Mucosa of stomach (tissue), 1 donor: ENCODE results near the gene PITPNC1.
"Not testable (repeated sequence)": the region's sequence is repeated elsewhere in the genome, so short reads cannot be mapped to it uniquely, and the experiment has no call there.

Experiments
- H3K27me3 ChIP-seq: one replicate; pipeline ENCODE4 v1.7.0; 2013; ENCODE audit warnings: mild to moderate bottlenecking, low read length; ENCODE audit not compliant: control insufficient read depth, insufficient read depth
- H3K36me3 ChIP-seq: one replicate; pipeline ENCODE4 v1.7.0; 2013; ENCODE audit warnings: low read length; ENCODE audit not compliant: control insufficient read depth, insufficient read depth
- H3K4me1 ChIP-seq: one replicate; pipeline ENCODE4 v1.7.0; 2013; ENCODE audit warnings: mild to moderate bottlenecking, low read length; ENCODE audit not compliant: control insufficient read depth, insufficient read depth
- H3K4me3 ChIP-seq: one replicate; pipeline ENCODE4 v1.7.0; 2013; ENCODE audit warnings: low read length
- H3K9ac ChIP-seq: one replicate; pipeline ENCODE4 v1.7.0; 2013; ENCODE audit warnings: mild to moderate bottlenecking, low read length, moderate library complexity
- H3K9me3 ChIP-seq: one replicate; pipeline ENCODE4 v1.7.0; 2013; ENCODE audit warnings: mild to moderate bottlenecking, low read length, moderate library complexity; ENCODE audit not compliant: control insufficient read depth
- donor health status: Pancreatic carcinoma.

Gene PITPNC1

DNA sequence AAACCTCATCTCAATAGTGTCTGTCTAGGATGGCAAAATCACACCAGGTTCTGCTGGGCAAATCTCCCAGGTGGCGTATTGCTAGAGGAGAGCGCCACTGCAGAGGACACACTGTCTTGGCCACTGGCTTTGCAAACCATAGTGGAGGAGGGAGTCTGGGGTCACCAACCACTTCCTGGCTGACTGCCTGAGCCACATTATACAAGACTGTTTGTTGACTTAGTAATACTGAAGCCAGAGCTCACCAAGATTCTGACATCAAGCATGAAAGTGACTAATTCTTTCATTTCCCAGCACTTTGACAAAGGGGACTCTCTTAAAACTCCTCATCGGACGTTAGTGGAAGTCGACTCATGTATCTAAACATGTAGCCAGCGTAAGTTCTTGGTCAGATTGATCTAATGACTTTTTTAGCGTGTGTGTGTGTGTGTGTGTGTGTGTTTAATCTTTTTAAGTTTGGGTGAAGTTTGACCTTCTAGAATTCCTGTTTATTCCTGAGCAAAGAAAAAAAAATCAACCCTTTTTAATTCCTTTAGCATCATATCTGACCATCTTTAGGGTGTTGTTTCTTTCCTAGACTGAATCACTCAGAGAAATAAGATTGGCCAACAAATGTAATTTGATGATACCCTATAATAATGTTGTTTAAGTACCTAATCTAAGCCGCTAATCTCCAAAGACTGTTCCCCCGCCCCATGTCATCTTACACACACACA lies 13.7 kb downstream of the PITPNC1 start:
- no peak overlapping the region for H3K4me3 ChIP-seq
- H3K4me1 ChIP-seq = peaks cover 11% of the 10 kb centered on the region
- H3K9ac ChIP-seq = peak overlapping the region; percentile 39
- H3K36me3 ChIP-seq = no peaks in the 10 kb centered on the region
- H3K9me3 ChIP-seq = no peaks in the 10 kb centered on the region
- no peaks in the 10 kb centered on the region for H3K27me3 ChIP-seq

DNA sequence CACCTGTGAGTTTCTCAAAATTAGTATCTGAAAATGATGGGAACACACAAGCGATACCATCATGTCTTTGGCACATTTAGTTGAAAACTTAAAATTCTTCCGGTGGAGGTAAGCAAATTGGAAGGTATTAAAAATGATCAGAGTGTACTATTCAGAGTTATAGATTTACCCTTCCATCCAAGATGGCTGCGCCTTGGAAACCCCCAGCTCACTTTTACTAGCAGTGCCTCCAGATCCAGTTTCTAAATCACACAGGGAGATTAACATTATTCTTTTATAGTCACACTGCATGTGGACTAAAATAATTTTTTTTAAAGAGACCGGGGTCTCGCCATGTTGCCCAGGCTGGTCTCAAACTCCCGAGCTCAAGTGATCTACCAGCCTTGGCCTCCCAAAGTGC lies 15.0 kb downstream of the PITPNC1 start:
- Histone ChIP-seq H3K4me1 (peaks cover 11% of the 10 kb centered on the region), H3K4me3 (no peak overlapping the region), H3K9ac (no peak overlapping the region), H3K27me3 (no peaks in the 10 kb centered on the region), H3K36me3 (no peaks in the 10 kb centered on the region), H3K9me3 (no peaks in the 10 kb centered on the region)

DNA sequence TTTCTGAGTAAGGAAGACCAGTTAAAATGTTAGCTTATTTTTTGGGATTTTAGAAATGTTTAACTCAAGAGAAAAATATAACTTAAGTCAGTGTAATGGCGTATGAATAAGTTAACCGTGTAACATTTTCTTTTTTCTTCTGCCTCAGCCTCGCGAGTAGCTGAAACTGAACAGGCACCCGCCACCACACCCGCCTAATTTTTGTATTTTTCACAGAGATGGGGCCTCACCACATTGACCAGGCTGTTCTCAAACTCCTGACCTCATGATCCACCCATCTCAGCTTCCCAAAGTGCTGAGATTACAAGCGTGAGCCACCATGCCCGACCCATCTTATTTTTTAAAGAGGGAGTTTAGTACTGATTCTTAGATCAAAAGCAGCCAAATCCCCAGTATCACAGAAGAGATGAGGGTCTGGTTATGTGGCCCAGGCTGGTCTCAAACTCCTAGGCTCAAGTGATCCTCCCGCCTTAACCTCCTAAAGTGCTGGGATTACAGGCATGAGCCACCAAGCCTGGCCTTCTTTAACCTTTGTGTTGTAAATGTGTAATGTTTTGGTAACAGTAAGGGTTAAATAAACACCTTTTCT lies 16.8 kb downstream of the PITPNC1 start:
- Histone ChIP-seq H3K4me1 (peaks cover 11% of the 10 kb centered on the region), H3K4me3 (no peak overlapping the region), H3K9me3 (no peaks in the 10 kb centered on the region), H3K9ac (no peak overlapping the region), H3K36me3 (no peaks in the 10 kb centered on the region), H3K27me3 (no peaks in the 10 kb centered on the region)

GRCh38 chr17:67399676-67400075 lies 22.6 kb downstream of the PITPNC1 start:
- H3K27me3 ChIP-seq = no peaks in the 10 kb centered on the region
- H3K4me3 ChIP-seq = no peak overlapping the region
- no peak overlapping the region for H3K9ac ChIP-seq
- no peaks in the 10 kb centered on the region for H3K9me3 ChIP-seq
- no peaks in the 10 kb centered on the region for H3K36me3 ChIP-seq
- peaks cover 5% of the 10 kb centered on the region for H3K4me1 ChIP-seq

DNA sequence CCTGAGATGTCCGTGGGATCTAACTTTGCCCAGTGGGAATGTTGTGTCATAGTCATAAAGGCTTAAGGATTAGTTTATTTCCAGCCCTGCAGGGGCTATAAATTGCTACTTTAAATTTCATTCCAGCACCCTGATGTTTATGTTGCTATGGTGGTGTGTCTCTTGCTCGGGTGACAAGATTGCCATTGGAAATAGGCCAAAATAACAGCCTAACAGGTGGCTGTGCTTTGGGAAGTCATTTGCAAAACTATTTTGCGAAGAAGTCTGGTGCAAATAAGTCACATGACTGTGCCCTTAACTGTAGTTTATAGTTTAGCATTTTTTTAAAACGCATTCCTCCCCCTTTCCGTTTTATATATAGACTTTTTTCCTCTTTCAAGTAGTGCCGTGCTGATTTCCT lies 23.1 kb downstream of the PITPNC1 start:
- H3K36me3 ChIP-seq = no peaks in the 10 kb centered on the region
- H3K27me3 ChIP-seq = no peaks in the 10 kb centered on the region
- peaks cover 5% of the 10 kb centered on the region for H3K4me1 ChIP-seq
- H3K9ac ChIP-seq = no peak overlapping the region
- H3K9me3 ChIP-seq = no peaks in the 10 kb centered on the region
- no peak overlapping the region for H3K4me3 ChIP-seq

- H3K4me3 ChIP-seq = no peak overlapping the region
- H3K9me3 ChIP-seq = no peaks in the 10 kb centered on the region
- H3K36me3 ChIP-seq = no peaks in the 10 kb centered on the region
- peaks cover 5% of the 10 kb centered on the region for H3K4me1 ChIP-seq
- H3K9ac ChIP-seq = no peak overlapping the region
- H3K27me3 ChIP-seq = no peaks in the 10 kb centered on the region
Measured at GRCh38 chr17:67401106-67401505, 24.0 kb downstream of the PITPNC1 start.

GRCh38 chr17:67401598-67402504 lies 24.8 kb downstream of the PITPNC1 start:
- Histone ChIP-seq H3K4me3 (no peak overlapping the region), H3K36me3 (no peaks in the 10 kb centered on the region), H3K27me3 (no peaks in the 10 kb centered on the region), H3K9me3 (no peaks in the 10 kb centered on the region), H3K9ac (no peak overlapping the region), H3K4me1 (peaks cover 5% of the 10 kb centered on the region)

- Histone ChIP-seq H3K27me3 (no peaks in the 10 kb centered on the region), H3K4me1 (peaks cover 5% of the 10 kb centered on the region), H3K9me3 (no peaks in the 10 kb centered on the region), H3K4me3 (no peak overlapping the region), H3K9ac (no peak overlapping the region), H3K36me3 (no peaks in the 10 kb centered on the region)
Measured at GRCh38 chr17:67403065-67403464, 26.0 kb downstream of the PITPNC1 start.

DNA sequence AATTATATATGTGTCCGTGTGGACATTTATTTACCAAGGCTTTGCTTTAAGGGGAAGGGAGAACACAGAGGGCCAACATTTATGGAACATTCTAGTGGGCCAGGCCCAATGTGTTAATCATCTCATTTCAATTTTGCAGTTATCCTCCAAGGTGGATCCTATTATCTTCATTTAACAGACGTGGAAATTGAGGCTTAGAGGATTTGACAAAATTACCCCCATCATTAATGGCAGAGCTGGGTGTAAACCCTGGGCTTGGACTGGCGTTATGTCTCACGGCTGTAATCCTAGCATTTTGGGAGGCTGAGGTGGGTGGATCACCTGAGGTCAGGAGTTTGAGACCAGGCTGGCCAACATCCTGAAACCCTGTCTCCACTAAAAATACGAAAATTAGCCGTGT lies 26.4 kb downstream of the PITPNC1 start:
- no peak overlapping the region for H3K4me3 ChIP-seq
- no peak overlapping the region for H3K9ac ChIP-seq
- H3K9me3 ChIP-seq = no peaks in the 10 kb centered on the region
- no peaks in the 10 kb centered on the region for H3K27me3 ChIP-seq
- H3K36me3 ChIP-seq = no peaks in the 10 kb centered on the region
- peaks cover 5% of the 10 kb centered on the region for H3K4me1 ChIP-seq

- H3K9ac ChIP-seq, H3K9me3 ChIP-seq, H3K36me3 ChIP-seq, H3K4me1 ChIP-seq, H3K4me3 ChIP-seq, H3K27me3 ChIP-seq: not testable (repeated sequence)
Measured at GRCh38 chr17:67408455-67408830, 31.4 kb downstream of the PITPNC1 start.

DNA sequence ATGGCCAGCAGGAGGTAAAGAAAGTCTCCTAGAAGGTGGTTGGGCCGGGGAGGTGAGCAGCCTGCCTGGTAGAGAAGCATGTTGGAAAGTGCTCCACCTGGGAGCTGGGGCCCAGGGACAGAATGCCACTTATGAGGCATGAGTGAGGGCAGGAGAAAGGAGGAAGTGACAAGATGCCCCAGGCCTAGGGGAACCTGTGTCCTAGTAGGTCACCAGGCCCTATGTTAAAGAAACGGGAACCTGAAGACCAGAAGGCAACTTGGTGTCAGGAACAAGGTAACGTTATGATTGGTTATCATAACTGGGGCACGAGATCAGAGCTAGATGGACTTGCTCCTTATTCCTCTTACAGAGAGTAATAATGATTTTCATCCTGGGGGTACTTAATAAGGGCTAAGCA lies 34.3 kb downstream of the PITPNC1 start:
- Histone ChIP-seq H3K9me3 (no peaks in the 10 kb centered on the region), H3K36me3 (no peaks in the 10 kb centered on the region), H3K4me1 (no peaks in the 10 kb centered on the region), H3K27me3 (no peaks in the 10 kb centered on the region), H3K4me3 (no peak overlapping the region), H3K9ac (no peak overlapping the region)

- Histone ChIP-seq H3K4me3 (no peak overlapping the region), H3K4me1 (no peaks in the 10 kb centered on the region), H3K9me3 (no peaks in the 10 kb centered on the region), H3K27me3 (no peaks in the 10 kb centered on the region), H3K36me3 (no peaks in the 10 kb centered on the region), H3K9ac (no peak overlapping the region)
Measured at GRCh38 chr17:67412032-67412431, 35.0 kb downstream of the PITPNC1 start.
